Body of pancreas (tissue), 4 donors: ENCODE results near the gene BRAF. TPM values are rescaled to one million over a fixed set of nuclear protein-coding genes. Genes with fewer than 3 reads are reported as not detected.
"Not testable (repeated sequence)": the region's sequence is repeated elsewhere in the genome, so short reads cannot be mapped to it uniquely, and the experiment has no call there.

Experiments
- ATAC-seq: fragments of 150-250 bp; one replicate; pipeline ENCODE4 v1.9.1; 2016
- DNase-seq, 4 donors: peaks; one replicate each; pipeline ENCODE4 v3.0.0-alpha.2; 2019
- H3K27ac ChIP-seq, 4 donors: fragments of 200-600 bp; sonication (generic); 1 replicate in 3 of 4; 2 replicates in 1 of 4; pipeline versions ENCODE4 v1.5.1 to v1.6.1; 2016 to 2019; ENCODE audit warnings: mild to moderate bottlenecking in 1 of 4, mixed read lengths in 1 of 4, moderate library complexity in 1 of 4
- H3K27me3 ChIP-seq, 2 donors: fragments of 200-600 bp; sonication (generic); one replicate each; pipeline ENCODE4 v1.6.0; 2016; ENCODE audit warnings: mild to moderate bottlenecking in 1 of 2
- H3K36me3 ChIP-seq, 2 donors: fragments of 200-600 bp; sonication (generic); replicated peaks in 1 of 2; 2 replicates each; pipeline ENCODE4 v1.5.1; 2016; ENCODE audit warnings: low read depth in 2 of 2; ENCODE audit not compliant: insufficient read depth in 1 of 2
- H3K4me1 ChIP-seq: fragments of 200-600 bp; sonication (generic); one replicate; pipeline ENCODE4 v1.6.0; 2016
- H3K4me3 ChIP-seq, 2 donors: fragments of 200-600 bp; sonication (generic); 1 replicate in 1 of 2; 2 replicates in 1 of 2; pipeline ENCODE4 v1.5.1; 2016 to 2019
- H3K9me3 ChIP-seq, 3 donors: fragments of 200-600 bp; sonication (generic); 1 replicate in 2 of 3; 2 replicates in 1 of 3; pipeline ENCODE4 v1.5.1; 2016
- CTCF ChIP-seq, 7 experiments: fragments of 450-650 bp in 4 of 7; fragments of 200-600 bp in 3 of 7; sonication (generic) in 3 of 7; IDR thresholded peaks; one replicate each; pipeline ENCODE4 v1.5.1; 2016 to 2019; ENCODE audit warnings: antibody characterized with exemption in 7 of 7
- POLR2A ChIP-seq, 3 donors: fragments of 450-650 bp; IDR thresholded peaks; one replicate each; pipeline ENCODE4 v1.6.1; 2016; ENCODE audit warnings: antibody characterized with exemption in 3 of 3, mild to moderate bottlenecking in 2 of 3
- WGBS, 2 donors: methylation state at CpG; one replicate each; pipeline ENCODE4 v1.1.5; 2017; 5-methylcytosine and 5-hydroxymethylcytosine counted together
- intact Hi-C: fragments of 100-400 bp; cut with DNase I; formaldehyde crosslinking; loops from one replicate; pipeline ENCODE4 v1.15.1; 2023
- total RNA-seq, 2 donors: library from RNA; depleted of rRNA; stranded (reverse); fragments of >200 nt; gene quantifications; one replicate each; pipeline ENCODE4 v1.1.0, GENCODE V29; 2016

Gene BRAF
- total RNA-seq, 2 donors from 2014 or later, result 41.9 to 51.1 TPM

DNA sequence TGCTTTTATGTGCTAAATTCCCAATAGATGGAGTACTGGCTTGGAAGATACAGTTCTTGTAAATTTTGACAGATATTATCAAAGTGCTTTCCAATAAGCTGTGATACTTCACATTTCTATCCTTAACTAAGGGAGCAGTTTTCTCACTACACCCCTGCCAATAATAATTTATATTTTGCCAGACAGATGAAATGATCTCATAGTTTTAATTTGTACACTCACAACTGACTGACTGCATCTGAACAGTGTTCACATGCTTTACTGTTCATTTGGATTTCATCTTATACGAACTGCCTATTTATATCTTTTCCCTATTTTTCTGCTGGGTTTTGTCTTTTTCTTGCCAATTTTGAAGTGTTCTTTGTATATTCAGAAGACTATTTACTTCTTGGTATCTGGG is 96.0 kb downstream of the BRAF start:
- Histone ChIP-seq H3K4me1 (no peaks in the 10 kb centered on the region), H3K27ac (no peak overlapping the region), H3K27me3 (no peaks in the 10 kb centered on the region), H3K9me3 (no peaks in the 10 kb centered on the region), H3K36me3 (no peaks in the 10 kb centered on the region), H3K4me3 (no peak overlapping the region)
- intact Hi-C loops, result no loop called here
- no peak for ATAC-seq
- no peak for DNase-seq
- WGBS, 2 donors, result 92 to 97% methylated on average over 1 of the region's 1 CpG
- TF ChIP-seq POLR2A (IDR thresholded peaks at IDR 0.05) (no peak), CTCF (IDR thresholded peaks at IDR 0.05) (no peak)

- H3K36me3 ChIP-seq, H3K27ac ChIP-seq, ATAC-seq, H3K9me3 ChIP-seq, H3K4me3 ChIP-seq, H3K4me1 ChIP-seq, H3K27me3 ChIP-seq, DNase-seq: not testable (repeated sequence)
- intact Hi-C loops, result loop anchor here (10.0 kb wide), 1 partner anchor 107 kb away; the partner anchor contains the start of gene BRAF
Measured at GRCh38 chr7:140817383-140817782, 107.3 kb downstream of the BRAF start.

- TF ChIP-seq POLR2A (IDR thresholded peaks at IDR 0.05) (no peak), CTCF (IDR thresholded peaks at IDR 0.05) (peak; percentile 58 to 84 (median 77))
- H3K27me3 ChIP-seq, result no peaks in the 10 kb centered on the region
- no peak overlapping the region for H3K4me3 ChIP-seq
- ATAC-seq (peak; percentile 76), DNase-seq (peak; percentile 61 to 73 (median 64))
- H3K4me1 ChIP-seq, result no peaks in the 10 kb centered on the region
- H3K9me3 ChIP-seq, result no peaks in the 10 kb centered on the region
- intact Hi-C loops, result loop anchor here (5.0 to 10.0 kb wide), 2 partner anchors 114 to 201 kb away; partner anchors contain the start of genes BRAF and MRPS33
- no peak overlapping the region for H3K27ac ChIP-seq
- H3K36me3 ChIP-seq, result no peaks in the 10 kb centered on the region
- 16 to 21% methylated on average over 5 of the region's 5 CpGs for WGBS, 2 donors
Measured at GRCh38 chr7:140810830-140811556, 113.7 kb downstream of the BRAF start.

DNA sequence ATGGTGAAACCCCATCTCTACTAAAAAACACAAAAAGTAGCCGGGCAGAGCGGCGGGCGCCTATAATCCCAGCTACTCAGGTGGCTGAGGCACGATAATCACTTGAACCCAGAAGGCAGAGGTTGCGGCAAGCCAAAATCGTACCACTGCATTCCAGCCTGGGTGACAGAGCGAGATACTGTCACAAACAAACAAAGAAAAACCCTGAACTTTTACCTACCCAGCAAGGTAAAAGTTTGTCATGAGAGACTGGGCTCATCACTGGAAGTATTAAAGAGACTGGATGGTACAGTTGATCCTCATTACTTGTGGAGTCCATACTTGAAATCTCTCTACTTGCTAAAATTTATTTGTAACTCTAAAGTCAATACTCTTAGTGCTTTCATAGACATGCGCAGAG is 114.3 kb downstream of the BRAF start:
- no peak overlapping the region for H3K27ac ChIP-seq
- intact Hi-C loops, result loop anchor here (5.0 to 10.0 kb wide), 2 partner anchors 114 to 202 kb away; partner anchors contain the start of genes BRAF and MRPS33
- no peak for TF ChIP-seq POLR2A (IDR thresholded peaks at IDR 0.05)
- no peak for TF ChIP-seq CTCF (IDR thresholded peaks at IDR 0.05)
- DNase-seq (no peak), ATAC-seq (no peak)
- no peaks in the 10 kb centered on the region for H3K4me1 ChIP-seq
- 85 to 88% methylated on average over 9 of the region's 9 CpGs for WGBS, 2 donors
- H3K36me3 ChIP-seq, result no peaks in the 10 kb centered on the region
- no peaks in the 10 kb centered on the region for H3K27me3 ChIP-seq
- no peak overlapping the region for H3K4me3 ChIP-seq
- H3K9me3 ChIP-seq, result no peaks in the 10 kb centered on the region

GRCh38 chr7:140778975-140779374 is 145.8 kb downstream of the BRAF start:
- Histone ChIP-seq H3K9me3 (no peaks in the 10 kb centered on the region), H3K36me3 (peaks cover 3 to 19% of the 10 kb centered on the region in 2 donors), H3K4me1 (no peaks in the 10 kb centered on the region), H3K27ac (no peak overlapping the region), H3K27me3 (no peaks in the 10 kb centered on the region), H3K4me3 (no peak overlapping the region)
- intact Hi-C loops, result no loop called here
- DNase-seq (no peak), ATAC-seq (no peak)
- TF ChIP-seq CTCF (IDR thresholded peaks at IDR 0.05) (no peak), POLR2A (IDR thresholded peaks at IDR 0.05) (no peak)
- 67 to 71% methylated on average over 2 of the region's 2 CpGs for WGBS, 2 donors
